ENCODE measurements around the gene MYBBP1A. TPM values are rescaled to one million over a fixed set of nuclear protein-coding genes. Genes with fewer than 3 reads are reported as not detected.

Gene MYBBP1A
- total RNA-seq, 1 experiment from 2014 or later = 123 TPM

- no peak overlapping the region for H3K27ac Mint-ChIP-seq (ENCODE audit: low read depth, unreplicated experiment)
- no peaks in the 10 kb centered on the region for H3K27me3 Mint-ChIP-seq (ENCODE audit: insufficient read depth, unreplicated experiment)
- H3K4me3 Mint-ChIP-seq (ENCODE audit: unreplicated experiment) = no peak overlapping the region
- ChIA-PET POLR2A (no interaction called here), CTCF (interaction anchor here (0.7 kb wide), 1 partner anchor 97 kb away, joined by 3 read pairs; no protein-coding TSS in a partner anchor)
- H3K4me1 Mint-ChIP-seq (ENCODE audit: insufficient read depth, unreplicated experiment) = no peaks in the 10 kb centered on the region
- BruUV-seq (replicated peaks) = no TSS peak
- H3K9me3 Mint-ChIP-seq (ENCODE audit: unreplicated experiment) = no peaks in the 10 kb centered on the region
- intact Hi-C loops (cut with micrococcal nuclease) = no loop called here
- no peak for TF ChIP-seq CTCF (IDR thresholded peaks at IDR 0.05; ENCODE audit: unreplicated experiment)
- peaks cover 78% of the 10 kb centered on the region for H3K36me3 Mint-ChIP-seq (ENCODE audit: insufficient read depth, unreplicated experiment)
- DNase-seq (ENCODE audit: unreplicated experiment) = no peak
These were observed 6.3 kb downstream of the MYBBP1A start for GRCh38 chr17:4548721-4549531.

GRCh38 chr17:4548061-4548461 is 7.1 kb downstream of the MYBBP1A start:
- BruUV-seq (replicated peaks) = no TSS peak
- no peak for TF ChIP-seq CTCF (IDR thresholded peaks at IDR 0.05; ENCODE audit: unreplicated experiment)
- no peak overlapping the region for H3K27ac Mint-ChIP-seq (ENCODE audit: low read depth, unreplicated experiment)
- no peak overlapping the region for H3K4me3 Mint-ChIP-seq (ENCODE audit: unreplicated experiment)
- CTCF ChIA-PET = interaction anchor here (1.1 kb wide), 1 partner anchor 124 kb away, joined by 3 read pairs; no protein-coding TSS in a partner anchor
- no peak for DNase-seq (ENCODE audit: unreplicated experiment)
- intact Hi-C loops (cut with micrococcal nuclease) = no loop called here
- POLR2A ChIA-PET = no interaction called here
- H3K36me3 Mint-ChIP-seq (ENCODE audit: insufficient read depth, unreplicated experiment) = peaks cover 76% of the 10 kb centered on the region
- H3K9me3 Mint-ChIP-seq (ENCODE audit: unreplicated experiment) = no peaks in the 10 kb centered on the region
- no peaks in the 10 kb centered on the region for H3K27me3 Mint-ChIP-seq (ENCODE audit: insufficient read depth, unreplicated experiment)
- H3K4me1 Mint-ChIP-seq (ENCODE audit: insufficient read depth, unreplicated experiment) = no peaks in the 10 kb centered on the region

DNA sequence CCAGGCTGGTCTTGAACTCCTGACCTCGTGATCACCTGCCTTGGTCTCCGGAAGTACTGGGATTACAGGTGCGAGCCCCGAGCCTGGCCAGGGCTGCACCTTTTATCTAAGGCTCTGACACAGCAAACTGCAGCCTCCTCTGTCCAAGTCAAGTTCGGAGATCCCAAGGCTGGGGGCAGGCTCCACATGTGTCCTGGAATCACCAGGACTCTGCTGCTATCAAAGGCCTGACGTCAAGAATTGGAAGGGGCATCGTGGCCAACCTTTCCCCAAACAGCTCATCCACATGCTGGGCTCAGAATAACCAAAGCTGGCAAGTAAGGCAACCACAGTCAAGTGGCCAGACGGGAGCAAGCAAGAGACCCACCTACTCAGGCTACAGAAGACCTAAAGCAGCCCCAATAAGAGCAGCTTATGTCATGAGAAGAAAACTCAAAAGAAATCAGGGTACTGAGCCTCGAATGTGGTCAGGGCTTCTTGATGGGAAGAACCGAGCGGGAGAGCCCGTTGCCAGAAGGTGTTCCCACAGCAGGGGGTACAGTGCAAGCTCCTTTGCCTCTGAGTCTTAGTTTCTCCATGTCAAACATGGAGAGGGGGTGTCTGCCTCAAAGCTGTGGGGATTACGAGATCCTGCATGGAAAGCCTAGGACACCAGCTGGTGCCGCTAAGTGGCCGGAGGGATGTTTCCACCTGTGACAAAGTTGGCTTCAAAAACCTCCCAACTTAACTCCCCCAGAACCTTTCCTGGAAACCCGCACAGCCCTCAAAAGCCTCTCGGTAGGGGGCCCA is 7.9 kb downstream of the MYBBP1A start:
- no TSS peak for BruUV-seq (replicated peaks)
- no peaks in the 10 kb centered on the region for H3K9me3 Mint-ChIP-seq (ENCODE audit: unreplicated experiment)
- intact Hi-C loops (cut with micrococcal nuclease) = no loop called here
- H3K4me3 Mint-ChIP-seq (ENCODE audit: unreplicated experiment) = no peak overlapping the region
- no peak overlapping the region for H3K27ac Mint-ChIP-seq (ENCODE audit: low read depth, unreplicated experiment)
- no peak for DNase-seq (ENCODE audit: unreplicated experiment)
- peaks cover 75% of the 10 kb centered on the region for H3K36me3 Mint-ChIP-seq (ENCODE audit: insufficient read depth, unreplicated experiment)
- ChIA-PET CTCF (interaction anchor here (0.6 to 1.1 kb wide), 4 partner anchors 75 to 348 kb away, joined by 3 to 4 read pairs (median 4); no protein-coding TSS in a partner anchor), POLR2A (no interaction called here)
- H3K4me1 Mint-ChIP-seq (ENCODE audit: insufficient read depth, unreplicated experiment) = no peaks in the 10 kb centered on the region
- TF ChIP-seq CTCF (IDR thresholded peaks at IDR 0.05; ENCODE audit: unreplicated experiment) = no peak
- H3K27me3 Mint-ChIP-seq (ENCODE audit: insufficient read depth, unreplicated experiment) = no peaks in the 10 kb centered on the region

DNA sequence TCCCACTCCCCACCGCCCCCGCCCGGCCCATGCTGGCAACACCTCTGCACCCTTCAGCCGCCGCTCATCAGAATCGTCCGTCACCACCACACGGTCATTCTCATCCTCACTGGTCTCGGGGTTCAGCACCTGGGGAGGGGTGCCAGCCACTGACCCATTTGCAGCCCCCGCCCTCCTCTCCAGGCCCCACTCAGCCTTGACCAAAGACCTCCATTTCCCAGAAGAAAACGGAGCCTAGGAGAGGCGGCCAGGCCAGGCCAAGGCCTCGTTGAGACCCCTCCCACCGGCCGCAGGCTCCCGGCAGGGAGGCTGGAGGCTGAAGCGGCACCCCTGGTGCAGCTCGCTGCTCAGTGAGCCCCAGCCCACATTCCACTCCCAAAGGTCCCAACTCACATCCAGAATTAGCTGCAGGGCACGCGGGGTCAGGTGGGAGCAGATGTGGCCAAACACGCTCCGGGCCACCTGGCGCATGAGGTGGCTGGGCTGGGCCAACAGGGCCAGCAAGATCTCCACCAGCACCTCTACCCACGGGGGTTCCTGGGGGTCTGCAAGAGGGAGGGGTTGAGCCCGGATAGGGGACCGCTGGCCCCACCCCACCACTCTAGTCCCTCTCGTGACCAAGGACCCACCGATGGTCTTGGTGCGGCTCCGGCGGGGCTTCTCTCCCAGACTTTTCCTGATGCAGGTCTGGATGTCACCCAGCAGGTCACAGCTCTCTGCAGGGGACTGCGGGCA is 9.8 kb downstream of the MYBBP1A start:
- TF ChIP-seq CTCF (IDR thresholded peaks at IDR 0.05; ENCODE audit: unreplicated experiment) = no peak
- BruUV-seq (replicated peaks) = no TSS peak
- peaks cover 74% of the 10 kb centered on the region for H3K36me3 Mint-ChIP-seq (ENCODE audit: insufficient read depth, unreplicated experiment)
- no peak for DNase-seq (ENCODE audit: unreplicated experiment)
- CTCF ChIA-PET = interaction anchor here (1.4 kb wide), 1 partner anchor 20 kb away, joined by 3 read pairs; no protein-coding TSS in a partner anchor
- POLR2A ChIA-PET = no interaction called here
- H3K4me3 Mint-ChIP-seq (ENCODE audit: unreplicated experiment) = no peak overlapping the region
- H3K9me3 Mint-ChIP-seq (ENCODE audit: unreplicated experiment) = no peaks in the 10 kb centered on the region
- H3K27me3 Mint-ChIP-seq (ENCODE audit: insufficient read depth, unreplicated experiment) = no peaks in the 10 kb centered on the region
- intact Hi-C loops (cut with micrococcal nuclease) = no loop called here
- H3K27ac Mint-ChIP-seq (ENCODE audit: low read depth, unreplicated experiment) = no peak overlapping the region
- no peaks in the 10 kb centered on the region for H3K4me1 Mint-ChIP-seq (ENCODE audit: insufficient read depth, unreplicated experiment)

Measured in MCF 10A (cell line).